ENCODE data around the gene RECK.
"Not testable (repeated sequence)": the region's sequence is repeated elsewhere in the genome, so short reads cannot be mapped to it uniquely, and the experiment has no call there.

RECK gene

GRCh38 chr9:36131666-36132065 lies 95.0 kb downstream of the RECK start:
- not testable (repeated sequence) for H3K4me1 ChIP-seq (ENCODE audit: insufficient read depth, low read length); H3K4me3 ChIP-seq (ENCODE audit: low read length)
- peaks cover 11% of the 10 kb centered on the region for H3K27me3 ChIP-seq (ENCODE audit: insufficient read depth, low read length)

GRCh38 chr9:36132086-36132485 lies 95.4 kb downstream of the RECK start:
- H3K27me3 ChIP-seq (ENCODE audit: insufficient read depth, low read length), result peaks cover 11% of the 10 kb centered on the region
- no peak overlapping the region for H3K4me3 ChIP-seq (ENCODE audit: low read length)
- no peaks in the 10 kb centered on the region for H3K9me3 ChIP-seq (ENCODE audit: low read length)
- H2AFZ ChIP-seq (ENCODE audit: low read depth, low read length), result no peak overlapping the region
- no peaks in the 10 kb centered on the region for H3K36me3 ChIP-seq (ENCODE audit: insufficient read depth, low read length)
- H3K4me1 ChIP-seq (ENCODE audit: insufficient read depth, low read length), result peaks cover 6% of the 10 kb centered on the region

More at GRCh38 chr9:36131666-36132065, 95.0 kb downstream of the RECK start:
- H2AFZ ChIP-seq (ENCODE audit: low read depth, low read length); H3K36me3 ChIP-seq (ENCODE audit: insufficient read depth, low read length); H3K9me3 ChIP-seq (ENCODE audit: low read length): not testable (repeated sequence)

GRCh38 chr9:36134761-36135505 lies 98.2 kb downstream of the RECK start:
- H3K36me3 ChIP-seq (ENCODE audit: insufficient read depth, low read length), result no peaks in the 10 kb centered on the region
- no peak overlapping the region for H3K4me3 ChIP-seq (ENCODE audit: low read length)
- no peak overlapping the region for H2AFZ ChIP-seq (ENCODE audit: low read depth, low read length)
- H3K4me1 ChIP-seq (ENCODE audit: insufficient read depth, low read length), result peaks cover 12% of the 10 kb centered on the region
- H3K27me3 ChIP-seq (ENCODE audit: insufficient read depth, low read length), result peaks cover 11% of the 10 kb centered on the region
- H3K9me3 ChIP-seq (ENCODE audit: low read length), result no peaks in the 10 kb centered on the region

- Histone ChIP-seq H3K27me3 (ENCODE audit: insufficient read depth, low read length) (peaks cover 11% of the 10 kb centered on the region), H2AFZ (ENCODE audit: low read depth, low read length) (peak overlapping the region; percentile 91), H3K4me3 (ENCODE audit: low read length) (peak overlapping the region; percentile 57), H3K4me1 (ENCODE audit: insufficient read depth, low read length) (peaks cover 12% of the 10 kb centered on the region), H3K9me3 (ENCODE audit: low read length) (no peaks in the 10 kb centered on the region), H3K36me3 (ENCODE audit: insufficient read depth, low read length) (no peaks in the 10 kb centered on the region)
Observed at GRCh38 chr9:36135741-36136271, 99.1 kb downstream of the RECK start.

GRCh38 chr9:36136272-36136893 lies 99.7 kb downstream of the RECK start, which contains the start of gene GLIPR2:
Gene GLIPR2 (plus strand): TSS chr9:36136733. CDS start chr9:36136779, 46 bp downstream.
- H3K36me3 ChIP-seq (ENCODE audit: insufficient read depth, low read length), result no peaks in the 10 kb centered on the region
- H3K4me3 ChIP-seq (ENCODE audit: low read length), result peak within 1 kb of the TSS; percentile 57
- peaks cover 12% of the 10 kb centered on the region for H3K4me1 ChIP-seq (ENCODE audit: insufficient read depth, low read length)
- peaks cover 11% of the 10 kb centered on the region for H3K27me3 ChIP-seq (ENCODE audit: insufficient read depth, low read length)
- H2AFZ ChIP-seq (ENCODE audit: low read depth, low read length), result peak within 1 kb of the TSS; percentile 91
- H3K9me3 ChIP-seq (ENCODE audit: low read length), result no peaks in the 10 kb centered on the region

- Histone ChIP-seq H3K4me1 (ENCODE audit: insufficient read depth, low read length) (peaks cover 12% of the 10 kb centered on the region), H2AFZ (ENCODE audit: low read depth, low read length) (peak overlapping the region; percentile 91), H3K4me3 (ENCODE audit: low read length) (peak overlapping the region; percentile 57), H3K9me3 (ENCODE audit: low read length) (no peaks in the 10 kb centered on the region), H3K36me3 (ENCODE audit: insufficient read depth, low read length) (no peaks in the 10 kb centered on the region), H3K27me3 (ENCODE audit: insufficient read depth, low read length) (peaks cover 11% of the 10 kb centered on the region)
Observed at GRCh38 chr9:36136894-36137391, 100.2 kb downstream of the RECK start.

GRCh38 chr9:36137392-36138004 lies 100.8 kb downstream of the RECK start:
- Histone ChIP-seq H3K4me3 (ENCODE audit: low read length) (peak overlapping the region; percentile 57), H3K27me3 (ENCODE audit: insufficient read depth, low read length) (peaks cover 11% of the 10 kb centered on the region), H3K4me1 (ENCODE audit: insufficient read depth, low read length) (peaks cover 12% of the 10 kb centered on the region), H2AFZ (ENCODE audit: low read depth, low read length) (peak overlapping the region; percentile 91), H3K36me3 (ENCODE audit: insufficient read depth, low read length) (no peaks in the 10 kb centered on the region), H3K9me3 (ENCODE audit: low read length) (no peaks in the 10 kb centered on the region)

- no peak overlapping the region for H2AFZ ChIP-seq (ENCODE audit: low read depth, low read length)
- no peak overlapping the region for H3K4me3 ChIP-seq (ENCODE audit: low read length)
- peaks cover 12% of the 10 kb centered on the region for H3K4me1 ChIP-seq (ENCODE audit: insufficient read depth, low read length)
- no peaks in the 10 kb centered on the region for H3K36me3 ChIP-seq (ENCODE audit: insufficient read depth, low read length)
- H3K27me3 ChIP-seq (ENCODE audit: insufficient read depth, low read length), result peaks cover 11% of the 10 kb centered on the region
- H3K9me3 ChIP-seq (ENCODE audit: low read length), result no peaks in the 10 kb centered on the region
Observed at GRCh38 chr9:36138496-36138895, 101.8 kb downstream of the RECK start.

GRCh38 chr9:36138901-36139300 lies 102.2 kb downstream of the RECK start:
- Histone ChIP-seq H3K36me3 (ENCODE audit: insufficient read depth, low read length) (no peaks in the 10 kb centered on the region), H2AFZ (ENCODE audit: low read depth, low read length) (no peak overlapping the region), H3K4me3 (ENCODE audit: low read length) (no peak overlapping the region), H3K27me3 (ENCODE audit: insufficient read depth, low read length) (peaks cover 11% of the 10 kb centered on the region), H3K9me3 (ENCODE audit: low read length) (no peaks in the 10 kb centered on the region), H3K4me1 (ENCODE audit: insufficient read depth, low read length) (peaks cover 12% of the 10 kb centered on the region)

GRCh38 chr9:36140086-36141084 lies 103.7 kb downstream of the RECK start:
- Histone ChIP-seq H3K36me3 (ENCODE audit: insufficient read depth, low read length) (no peaks in the 10 kb centered on the region), H3K4me1 (ENCODE audit: insufficient read depth, low read length) (peaks cover 12% of the 10 kb centered on the region), H3K9me3 (ENCODE audit: low read length) (peaks cover 2% of the 10 kb centered on the region), H3K4me3 (ENCODE audit: low read length) (no peak overlapping the region), H2AFZ (ENCODE audit: low read depth, low read length) (no peak overlapping the region), H3K27me3 (ENCODE audit: insufficient read depth, low read length) (peaks cover 6% of the 10 kb centered on the region)

GRCh38 chr9:36141288-36141687 lies 104.6 kb downstream of the RECK start:
- Histone ChIP-seq H3K27me3 (ENCODE audit: insufficient read depth, low read length) (no peaks in the 10 kb centered on the region), H2AFZ (ENCODE audit: low read depth, low read length) (no peak overlapping the region), H3K4me3 (ENCODE audit: low read length) (no peak overlapping the region), H3K4me1 (ENCODE audit: insufficient read depth, low read length) (peaks cover 6% of the 10 kb centered on the region), H3K9me3 (ENCODE audit: low read length) (peaks cover 6% of the 10 kb centered on the region), H3K36me3 (ENCODE audit: insufficient read depth, low read length) (no peaks in the 10 kb centered on the region)

- no peak overlapping the region for H3K4me3 ChIP-seq (ENCODE audit: low read length)
Observed at GRCh38 chr9:36141761-36142160, 105.0 kb downstream of the RECK start.

More at GRCh38 chr9:36141761-36142160, 105.0 kb downstream of the RECK start:
- H3K9me3 ChIP-seq (ENCODE audit: low read length), result peaks cover 6% of the 10 kb centered on the region
- H3K4me1 ChIP-seq (ENCODE audit: insufficient read depth, low read length), result peaks cover 6% of the 10 kb centered on the region
- no peaks in the 10 kb centered on the region for H3K36me3 ChIP-seq (ENCODE audit: insufficient read depth, low read length)
- H2AFZ ChIP-seq (ENCODE audit: low read depth, low read length), result no peak overlapping the region
- no peaks in the 10 kb centered on the region for H3K27me3 ChIP-seq (ENCODE audit: insufficient read depth, low read length)

All from neuron (in vitro differentiated cells).